HepG2 (cell line): ENCODE measurements around the gene AK4. TPM values are rescaled to one million over a fixed set of nuclear protein-coding genes. Genes with fewer than 3 reads are reported as not detected.

Experiments used
- ATAC-seq: fragments of 200-7000 bp; cut with Tn5 transposase; 3 replicates; pipeline ENCODE4 v1.9.1; 2020; ENCODE audit warnings: mild to moderate bottlenecking, moderate library complexity
- BruUV-seq: library from RNA; stranded (reverse); fragments of 400-500 nt; replicated peaks from 2 replicates; lab custom pipeline; 2021; lab: Mats Ljungman, UMichigan
- CTCF ChIA-PET: fragments of 300-600 bp; formaldehyde crosslinking; extraction: SDS; loops from one replicate; lab custom pipeline; 2021; ENCODE audit warnings: low total read pairs, inconsistent platforms, low intra/inter-chr PET ratio; lab: Yijun Ruan, JAX
- POLR2A ChIA-PET: fragments of 350-600 bp; sonication (Branson Sonifier 250); formaldehyde crosslinking; loops from one replicate; lab custom pipeline; 2020; ENCODE audit warnings: antibody characterized with exemption, inconsistent platforms; lab: Yijun Ruan, JAX
- DNase-seq: peaks from one replicate; pipeline ENCODE4 v3.0.0-alpha.2; 2015; ENCODE audit warnings: low spot score
- FAIRE-seq: peaks from 3 replicates; lab custom pipeline; 2011; peaks lifted over from hg19 to GRCh38; lab: Jason Lieb, UNC
- H2AFZ ChIP-seq: one replicate; pipeline ENCODE4 v1.6.1; 2011; ENCODE audit warnings: low read length, inconsistent platforms
- H3K27ac ChIP-seq: fragments of 300-600 bp; 3 replicates; pipeline ENCODE4 v1.8.0; 2011; ENCODE audit warnings: mixed run types, mild to moderate bottlenecking, mixed read lengths, low read length, inconsistent platforms; ENCODE audit not compliant: insufficient read depth; ENCODE audit errors: extremely low read length
- H3K27me3 ChIP-seq, 2 experiments: fragments of 200-600 bp in 1 of 2; 2 replicates in 1 of 2; 3 replicates in 1 of 2; pipeline versions ENCODE4 v1.6.0 to v1.8.0; 2011; ENCODE audit warnings: low read length in 2 of 2, mild to moderate bottlenecking in 2 of 2, moderate library complexity in 2 of 2, inconsistent platforms in 1 of 2; ENCODE audit not compliant: insufficient read depth in 2 of 2, control insufficient read depth in 1 of 2
- H3K36me3 ChIP-seq, 2 experiments: fragments of 200-600 bp in 1 of 2; replicated peaks in 1 of 2; 2 replicates in 1 of 2; 3 replicates in 1 of 2; pipeline versions ENCODE4 v1.5.1 to v1.8.0; 2011; ENCODE audit warnings: low read length in 2 of 2, inconsistent platforms in 1 of 2; ENCODE audit not compliant: insufficient read depth in 2 of 2, control insufficient read depth in 1 of 2
- H3K4me1 ChIP-seq: 2 replicates; pipeline ENCODE4 v1.5.1; 2012; ENCODE audit warnings: low read length, inconsistent platforms; ENCODE audit not compliant: insufficient read depth
- H3K4me2 ChIP-seq: 2 replicates; pipeline ENCODE4 v1.6.0; 2011; ENCODE audit warnings: low read depth, low read length, inconsistent platforms
- H3K4me3 ChIP-seq, 3 experiments: fragments of 200-600 bp in 1 of 3; sonication (generic), shearing (Covaris generic) in 1 of 3; replicated peaks in 1 of 3; 2 replicates each; pipeline ENCODE4 v1.5.1; 2011 to 2016; ENCODE audit warnings: low read length in 3 of 3, inconsistent platforms in 2 of 3, low read depth in 2 of 3, mild to moderate bottlenecking in 2 of 3, control low read depth in 1 of 3, mixed read lengths in 1 of 3; ENCODE audit not compliant: insufficient read depth in 1 of 3
- H3K79me2 ChIP-seq: one replicate; pipeline ENCODE4 v1.6.1; 2011; ENCODE audit warnings: low read length, inconsistent platforms; ENCODE audit not compliant: insufficient read depth
- H3K9ac ChIP-seq: 2 replicates; pipeline ENCODE4 v1.6.0; 2011; ENCODE audit warnings: mild to moderate bottlenecking, low read depth, low read length, inconsistent platforms; ENCODE audit not compliant: insufficient read depth
- H3K9me3 ChIP-seq: 2 replicates; pipeline ENCODE4 v1.5.1; 2012; ENCODE audit warnings: mild to moderate bottlenecking, low read length
- H4K20me1 ChIP-seq: 2 replicates; pipeline ENCODE4 v1.6.0; 2011; ENCODE audit warnings: inconsistent platforms, mild to moderate bottlenecking, low read length, moderate library complexity; ENCODE audit not compliant: insufficient read depth
- SRSF4 ChIP-seq: fragments of 200-400 bp; formaldehyde crosslinking; IDR thresholded peaks from one replicate; pipeline ENCODE4 v1.6.1; 2018; ENCODE audit warnings: mild to moderate bottlenecking, low read depth, low read length, moderate library complexity; ENCODE audit not compliant: poor library complexity, severe bottlenecking
- ZKSCAN5 ChIP-seq: sonication (generic); formaldehyde crosslinking; IDR thresholded peaks from 2 replicates; pipeline ENCODE4 v1.5.1; 2020; ENCODE audit warnings: mild to moderate bottlenecking, missing genetic modification reagents
- ZMYM3 ChIP-seq: sonication (generic); formaldehyde crosslinking; IDR thresholded peaks from 2 replicates; pipeline ENCODE4 v1.5.1; 2020; ENCODE audit warnings: mild to moderate bottlenecking, missing genetic modification reagents
- ZNF121 ChIP-seq: sonication (generic); formaldehyde crosslinking; IDR thresholded peaks from 2 replicates; pipeline ENCODE4 v1.5.0; 2020; ENCODE audit warnings: mild to moderate bottlenecking, missing genetic modification reagents
- ZNF143 ChIP-seq: sonication (generic); formaldehyde crosslinking; IDR thresholded peaks from 2 replicates; pipeline ENCODE4 v1.4.0; 2020; ENCODE audit warnings: missing genetic modification reagents
- ZNF205 ChIP-seq: IDR thresholded peaks from 2 replicates; pipeline ENCODE4 v1.6.1; 2018; ENCODE audit warnings: missing biosample characterization, missing genetic modification reagents
- ZNF770 ChIP-seq: sonication (generic); formaldehyde crosslinking; IDR thresholded peaks from 2 replicates; pipeline ENCODE4 v1.5.0; 2020; ENCODE audit warnings: mild to moderate bottlenecking, missing genetic modification reagents
- ZSCAN9 ChIP-seq: IDR thresholded peaks from 2 replicates; pipeline ENCODE4 v1.6.1; 2016; ENCODE audit warnings: borderline replicate concordance
- whole genome bisulfite sequencing: methylation state at CpG from one replicate; pipeline ENCODE4 v1.1.6; 2017; ENCODE audit warnings: low lambda C conversion rate; 5-methylcytosine and 5-hydroxymethylcytosine counted together
- in situ Hi-C: cut with HindIII; loops from 2 replicates; pipeline ENCODE4 v1.10.0; 2017; ENCODE audit warnings: low pct_unique_long_range_greater_than_20kb; ENCODE audit not compliant: extremely low pct_ligation_motif_present
- intact Hi-C: fragments of 100-400 bp; cut with micrococcal nuclease; formaldehyde crosslinking; loops from one replicate; pipeline ENCODE4 v1.10.0; 2022; ENCODE audit not compliant: unreplicated experiment
- polyA plus RNA-seq, 8 experiments: library from polyadenylated mRNA; depleted of rRNA in 3 of 8; stranded (reverse) in 7 of 8; unstranded in 1 of 8; fragments of >200 nt; fragmentation: Illumina TruSeq in 4 of 8; extraction: Trizol in 4 of 8; gene quantifications; 2 replicates each; pipeline versions ENCODE4 v1.2.1 to v1.2.3, GENCODE V29; 2011 to 2016; ENCODE audit warnings: low read depth in 4 of 8, missing spikeins in 1 of 8, mixed read lengths in 1 of 8; ENCODE audit not compliant: insufficient read depth in 1 of 8
- total RNA-seq, 5 experiments: library from RNA; depleted of rRNA; stranded (reverse); fragments of >200 nt; fragmentation: Illumina TruSeq; extraction: Trizol; gene quantifications; 2 replicates each; pipeline ENCODE4 v1.2.3, GENCODE V29; 2016; ENCODE audit warnings: low read depth in 1 of 5

AK4 gene
- total and polyA plus RNA-seq, 2 of the 13 experiments (the other 11 are each of a cell fraction or from before 2014, with no cell fraction given), result 110 to 160 TPM

- no peak for TF ChIP-seq ZNF143
- no peak for TF ChIP-seq SRSF4
- no peak for TF ChIP-seq ZNF205 (CRISPR knock-in tag)
- TF ChIP-seq, all 625 proteins: peak for 0
Observed at GRCh38 chr1:65156910-65157545, 9.0 kb downstream of the AK4 start (continued).

GRCh38 chr1:65157546-65157941, 9.5 kb downstream of the AK4 start:
- ChIA-PET POLR2A (interaction anchor here (3.4 kb wide), 1 partner anchor 9 kb away, joined by 37 read pairs; the partner anchor contains the start of gene AK4), CTCF (no interaction called here)
- peak overlapping the region; percentile 72; the same call in 1 of the 2 replicates for H3K4me2 ChIP-seq
- H3K4me3 ChIP-seq, result no peak overlapping the region
- BruUV-seq, result no TSS peak
- no peak overlapping the region; the same call in 1 of the 2 replicates for H3K9ac ChIP-seq
- H3K36me3 ChIP-seq, result 0 out of 5 replicates have a peak, but pooled peaks cover 0 to 1% of the 10 kb centered on the region in 2 experiments
- peak overlapping the region; percentile 97 for H3K27ac ChIP-seq
- H3K79me2 ChIP-seq, result peaks cover 88% of the 10 kb centered on the region
- in situ Hi-C loops, result no loop called here
- WGBS, result 93% methylated on average over 4 of the region's 4 CpGs
- ATAC-seq (no peak), FAIRE-seq (no peak), DNase-seq (no peak)
- no peak overlapping the region for H2AFZ ChIP-seq
- intact Hi-C loops, result loop anchor here (5.0 kb wide), 1 partner anchor 90 kb away; no protein-coding TSS in a partner anchor
- peaks cover 10% of the 10 kb centered on the region for H4K20me1 ChIP-seq
- TF ChIP-seq ZNF121 (peak; percentile 96), ZNF770 (CRISPR knock-in tag) (peak; percentile 89), ZSCAN9 (CRISPR knock-in tag) (no peak), ZMYM3 (CRISPR knock-in tag) (peak; percentile 73), ZKSCAN5 (CRISPR knock-in tag) (peak; percentile 73; the same call in 1 of the 2 replicates)
- H3K4me1 ChIP-seq, result peaks cover 98% of the 10 kb centered on the region
- no peaks in the 10 kb centered on the region for H3K27me3 ChIP-seq
- no peaks in the 10 kb centered on the region for H3K9me3 ChIP-seq
